Measurements from ENCODE around the gene YBEY. TPM values are rescaled to one million over a fixed set of nuclear protein-coding genes. Genes with fewer than 3 reads are reported as not detected.

The YBEY gene
- total RNA-seq, 2 donors from 2014 or later: 22.3 to 25.7 TPM

Other genes with a start within 250 kb of the YBEY start
- 10 to 100 TPM; 10.8 to 11.3 TPM for gene COL6A2, start 188.2 kb upstream of the YBEY start, total RNA-seq
- under 1 TPM; 0.74 to 1.00 TPM for gene FTCD, start 130.8 kb upstream of the YBEY start, total RNA-seq
- gene SPATC1L, start 101.9 kb upstream of the YBEY start, total RNA-seq: 10 to 100 TPM in 1 of 2 donors, 1 to 10 TPM in 1; 2.6 to 12.9 TPM
- 10 to 100 TPM; 18.9 to 22.4 TPM for gene LSS, start 57.6 kb upstream of the YBEY start, total RNA-seq
- 100 to 1,000 TPM; 120 to 121 TPM for gene MCM3AP, start 731 bp upstream of the YBEY start, total RNA-seq
- 10 to 100 TPM; 37.5 to 39.8 TPM for gene C21orf58, start 37.5 kb downstream of the YBEY start, total RNA-seq
- gene PCNT, start 37.8 kb downstream of the YBEY start, total RNA-seq: 10 to 100 TPM; 69.6 to 83.5 TPM
- 10 to 100 TPM; 50.1 to 53.4 TPM for gene DIP2A, start 172.5 kb downstream of the YBEY start, total RNA-seq